Astrocyte (in vitro differentiated cells and primary cell): ENCODE data around the gene MAPK1IP1L. TPM values are rescaled to one million over a fixed set of nuclear protein-coding genes. Genes with fewer than 3 reads are reported as not detected.

ENCODE experiments used
- DNase-seq: peaks from one replicate; pipeline ENCODE4 v3.0.0-alpha.2; 2010; ENCODE audit warnings: low read depth
- FAIRE-seq: peaks from 2 replicates; lab custom pipeline; 2011; peaks lifted over from hg19 to GRCh38; lab: Jason Lieb, UNC
- H2AFZ ChIP-seq: 2 replicates; pipeline ENCODE4 v1.6.0; 2012; ENCODE audit warnings: low read depth, low read length, inconsistent platforms
- H3K27ac ChIP-seq: 2 replicates; pipeline ENCODE4 v1.5.1; 2011; ENCODE audit warnings: low read depth, low read length, inconsistent platforms
- H3K27me3 ChIP-seq: 2 replicates; pipeline ENCODE4 v1.6.0; 2011; ENCODE audit warnings: low read length, inconsistent platforms; ENCODE audit not compliant: insufficient read depth
- H3K36me3 ChIP-seq: 2 replicates; pipeline ENCODE4 v1.5.1; 2011; ENCODE audit warnings: low read length, inconsistent platforms; ENCODE audit not compliant: insufficient read depth
- H3K4me1 ChIP-seq: 2 replicates; pipeline ENCODE4 v1.5.1; 2011; ENCODE audit warnings: low read length, inconsistent platforms; ENCODE audit not compliant: insufficient read depth
- H3K4me2 ChIP-seq: 2 replicates; pipeline ENCODE4 v1.6.0; 2012; ENCODE audit warnings: low read length, inconsistent platforms
- H3K4me3 ChIP-seq: 2 replicates; pipeline ENCODE4 v1.5.1; 2011; ENCODE audit warnings: low read depth, mild to moderate bottlenecking, low read length, inconsistent platforms; ENCODE audit not compliant: insufficient read depth
- H3K79me2 ChIP-seq: 2 replicates; pipeline ENCODE4 v1.6.0; 2012; ENCODE audit warnings: mild to moderate bottlenecking, low read length, inconsistent platforms; ENCODE audit not compliant: insufficient read depth
- H3K9ac ChIP-seq: 2 replicates; pipeline ENCODE4 v1.6.0; 2012; ENCODE audit warnings: mild to moderate bottlenecking, low read length, inconsistent platforms
- H3K9me3 ChIP-seq: 2 replicates; pipeline ENCODE4 v1.5.1; 2012; ENCODE audit warnings: low read depth, mild to moderate bottlenecking, low read length, inconsistent platforms; ENCODE audit not compliant: insufficient read depth
- H4K20me1 ChIP-seq: 2 replicates; pipeline ENCODE4 v1.6.0; 2012; ENCODE audit warnings: low read length, inconsistent platforms; ENCODE audit not compliant: insufficient read depth
- H3K27ac Mint-ChIP-seq: one replicate; pipeline ENCODE4 v1.8.0; 2021; ENCODE audit warnings: mild to moderate bottlenecking, mixed read lengths; ENCODE audit not compliant: unreplicated experiment
- H3K27me3 Mint-ChIP-seq: one replicate; pipeline ENCODE4 v1.8.0; 2021; ENCODE audit warnings: low read depth, mixed read lengths; ENCODE audit not compliant: unreplicated experiment
- H3K36me3 Mint-ChIP-seq: one replicate; pipeline ENCODE4 v1.8.0; 2021; ENCODE audit warnings: low read depth, mixed read lengths; ENCODE audit not compliant: unreplicated experiment
- H3K4me1 Mint-ChIP-seq: one replicate; pipeline ENCODE4 v1.8.0; 2021; ENCODE audit warnings: low read depth, mixed read lengths; ENCODE audit not compliant: unreplicated experiment
- H3K4me3 Mint-ChIP-seq: one replicate; pipeline ENCODE4 v1.8.0; 2021; ENCODE audit warnings: mild to moderate bottlenecking, moderate library complexity, mixed read lengths; ENCODE audit not compliant: unreplicated experiment
- H3K9me3 Mint-ChIP-seq: one replicate; pipeline ENCODE4 v1.8.0; 2021; ENCODE audit warnings: mild to moderate bottlenecking, mixed read lengths; ENCODE audit not compliant: unreplicated experiment
- CTCF ChIP-seq: IDR thresholded peaks from 2 replicates; pipeline ENCODE4 v1.5.1; 2011; ENCODE audit warnings: low read depth, mild to moderate bottlenecking, inconsistent platforms, low read length, moderate library complexity; ENCODE audit not compliant: insufficient read depth
- EZH2 ChIP-seq: IDR thresholded peaks from 2 replicates; pipeline ENCODE4 v1.6.1; 2012; ENCODE audit warnings: mild to moderate bottlenecking, low read length, inconsistent platforms; ENCODE audit not compliant: insufficient read depth
- total RNA-seq: library from RNA; stranded (reverse); gene quantifications from 2 replicates; pipeline ENCODE4 v1.2.1, GENCODE V29; 2021

Gene MAPK1IP1L
- total RNA-seq, 1 donor from 2014 or later = 111 TPM

- peak overlapping the region; percentile 100 for H3K9ac ChIP-seq
- Mint-ChIP-seq H3K4me1 (peaks cover 16% of the 10 kb centered on the region), H3K27me3 (no peaks in the 10 kb centered on the region), H3K27ac (peak overlapping the region; percentile 98), H3K9me3 (no peaks in the 10 kb centered on the region), H3K36me3 (peaks cover 6% of the 10 kb centered on the region), H3K4me3 (peak overlapping the region; percentile 94)
- no peaks in the 10 kb centered on the region for H3K9me3 ChIP-seq
- H2AFZ ChIP-seq = no peak overlapping the region
- peaks cover 17% of the 10 kb centered on the region for H3K4me1 ChIP-seq
- H4K20me1 ChIP-seq = peaks cover 41% of the 10 kb centered on the region
- peak overlapping the region; percentile 100 for H3K27ac ChIP-seq
- FAIRE-seq (no peak), DNase-seq (peak; percentile 40)
- H3K4me2 ChIP-seq = peak overlapping the region; percentile 89
- H3K79me2 ChIP-seq = peaks cover 59% of the 10 kb centered on the region
- peaks cover 12% of the 10 kb centered on the region for H3K36me3 ChIP-seq
- TF ChIP-seq EZH2 = no peak
- no peak for TF ChIP-seq CTCF
- H3K27me3 ChIP-seq = no peaks in the 10 kb centered on the region
- H3K4me3 ChIP-seq = peak overlapping the region; percentile 81
Observed at GRCh38 chr14:55052269-55052930, 953 bp downstream of the MAPK1IP1L start.

GRCh38 chr14:55053018-55053417 lies 1.6 kb downstream of the MAPK1IP1L start:
- no peak for DNase-seq
- Histone ChIP-seq H3K27me3 (no peaks in the 10 kb centered on the region), H3K4me2 (peak overlapping the region; percentile 89), H3K36me3 (peaks cover 16% of the 10 kb centered on the region), H3K9ac (peak overlapping the region; percentile 100), H4K20me1 (peaks cover 44% of the 10 kb centered on the region), H3K27ac (peak overlapping the region; percentile 100), H3K9me3 (no peaks in the 10 kb centered on the region), H3K4me1 (peaks cover 17% of the 10 kb centered on the region), H3K79me2 (peaks cover 65% of the 10 kb centered on the region), H2AFZ (no peak overlapping the region), H3K4me3 (peak overlapping the region; percentile 81)
- peak overlapping the region; percentile 98 for H3K27ac Mint-ChIP-seq
- H3K27me3 Mint-ChIP-seq = no peaks in the 10 kb centered on the region
- TF ChIP-seq CTCF = no peak
- no peak for TF ChIP-seq EZH2
- no peaks in the 10 kb centered on the region for H3K9me3 Mint-ChIP-seq
- FAIRE-seq = no peak
- peaks cover 6% of the 10 kb centered on the region for H3K36me3 Mint-ChIP-seq
- H3K4me3 Mint-ChIP-seq = peak overlapping the region; percentile 94
- H3K4me1 Mint-ChIP-seq = peaks cover 16% of the 10 kb centered on the region

GRCh38 chr14:55053500-55053899 lies 2.1 kb downstream of the MAPK1IP1L start:
- peak overlapping the region; percentile 94 for H3K4me3 Mint-ChIP-seq
- peak overlapping the region; percentile 98 for H3K27ac Mint-ChIP-seq
- peaks cover 16% of the 10 kb centered on the region for H3K4me1 Mint-ChIP-seq
- peak overlapping the region; percentile 89 for H3K4me2 ChIP-seq
- peak overlapping the region; percentile 100 for H3K27ac ChIP-seq
- H3K4me1 ChIP-seq = peaks cover 17% of the 10 kb centered on the region
- peaks cover 17% of the 10 kb centered on the region for H3K36me3 ChIP-seq
- FAIRE-seq = no peak
- DNase-seq = no peak
- H3K9me3 ChIP-seq = no peaks in the 10 kb centered on the region
- peak overlapping the region; percentile 81 for H3K4me3 ChIP-seq
- peaks cover 6% of the 10 kb centered on the region for H3K36me3 Mint-ChIP-seq
- H3K79me2 ChIP-seq = peaks cover 70% of the 10 kb centered on the region
- TF ChIP-seq CTCF (no peak), EZH2 (no peak)
- peaks cover 49% of the 10 kb centered on the region for H4K20me1 ChIP-seq
- no peaks in the 10 kb centered on the region for H3K27me3 Mint-ChIP-seq
- no peak overlapping the region for H2AFZ ChIP-seq
- no peaks in the 10 kb centered on the region for H3K9me3 Mint-ChIP-seq
- H3K27me3 ChIP-seq = no peaks in the 10 kb centered on the region
- H3K9ac ChIP-seq = peak overlapping the region; percentile 100
